Parathyroid adenoma (tissue), 2 donors: Measurements from ENCODE around the gene ALG10.
"Not testable (repeated sequence)": the region's sequence is repeated elsewhere in the genome, so short reads cannot be mapped to it uniquely, and the experiment has no call there.

Experiments
- H2AFZ ChIP-seq: fragments of 300-600 bp; sonication (generic); one replicate; pipeline ENCODE4 v1.7.0; 2017; ENCODE audit warnings: antibody characterized with exemption, mild to moderate bottlenecking
- H3K27ac ChIP-seq: fragments of 300-600 bp; sonication (generic); one replicate; pipeline ENCODE4 v1.7.0; 2017
- H3K27me3 ChIP-seq: fragments of 300-600 bp; sonication (generic); one replicate; pipeline ENCODE4 v1.7.0; 2017; ENCODE audit warnings: low read length; ENCODE audit not compliant: control insufficient read depth, insufficient read depth
- H3K36me3 ChIP-seq: fragments of 300-600 bp; sonication (generic); one replicate; pipeline ENCODE4 v1.7.0; 2017; ENCODE audit warnings: low read length; ENCODE audit not compliant: control insufficient read depth, insufficient read depth
- H3K4me1 ChIP-seq: fragments of 300-600 bp; sonication (generic); one replicate; pipeline ENCODE4 v1.7.0; 2017; ENCODE audit warnings: control low read depth
- H3K4me2 ChIP-seq: fragments of 300-600 bp; sonication (generic); one replicate; pipeline ENCODE4 v1.7.0; 2017; ENCODE audit warnings: low read length
- H3K4me3 ChIP-seq: fragments of 300-600 bp; sonication (generic); one replicate; pipeline ENCODE4 v1.7.0; 2017; ENCODE audit warnings: low read depth, low read length
- H3K79me2 ChIP-seq: fragments of 300-600 bp; sonication (generic); one replicate; pipeline ENCODE4 v1.7.0; 2017; ENCODE audit warnings: control low read depth
- H3K9ac ChIP-seq: fragments of 300-600 bp; sonication (generic); one replicate; pipeline ENCODE4 v1.7.0; 2017; ENCODE audit warnings: mild to moderate bottlenecking
- H3K9me3 ChIP-seq: fragments of 300-600 bp; sonication (generic); one replicate; pipeline ENCODE4 v1.7.0; 2017; ENCODE audit warnings: low read length; ENCODE audit not compliant: control insufficient read depth
- TF ChIP-seq, protein P1 (sequence below): fragments of 300-600 bp; sonication (generic); IDR thresholded peaks from one replicate; pipeline ENCODE4 v1.7.0; 2017; ENCODE audit warnings: antibody characterized with exemption, mild to moderate bottlenecking
- donor health status: primary hyperparathyroidism.

The ALG10 gene

DNA sequence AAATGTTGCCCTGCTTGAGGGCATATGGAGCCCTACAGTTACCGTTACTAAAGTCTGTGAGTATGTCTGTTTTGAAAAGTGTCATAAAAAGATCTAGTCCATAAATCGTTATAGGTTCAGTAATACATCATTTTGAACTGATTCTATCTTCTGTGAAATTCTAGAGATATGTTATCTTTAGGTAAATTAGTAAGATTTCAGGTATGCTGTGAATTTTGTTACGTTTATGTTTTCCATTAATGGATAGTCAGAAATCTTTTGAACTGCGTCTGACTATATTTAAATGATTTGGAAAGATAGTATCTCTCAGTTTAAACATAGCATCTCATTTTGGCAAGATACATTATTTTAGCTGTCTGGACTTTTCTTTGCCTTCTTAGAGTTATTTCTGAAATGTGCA lies 8.3 kb downstream of the ALG10 start:
- no peaks in the 10 kb centered on the region for H3K27me3 ChIP-seq
- H3K36me3 ChIP-seq: no peaks in the 10 kb centered on the region
- H3K79me2 ChIP-seq: no peaks in the 10 kb centered on the region
- no peak overlapping the region for H3K27ac ChIP-seq
- TF ChIP-seq, protein P1, sequence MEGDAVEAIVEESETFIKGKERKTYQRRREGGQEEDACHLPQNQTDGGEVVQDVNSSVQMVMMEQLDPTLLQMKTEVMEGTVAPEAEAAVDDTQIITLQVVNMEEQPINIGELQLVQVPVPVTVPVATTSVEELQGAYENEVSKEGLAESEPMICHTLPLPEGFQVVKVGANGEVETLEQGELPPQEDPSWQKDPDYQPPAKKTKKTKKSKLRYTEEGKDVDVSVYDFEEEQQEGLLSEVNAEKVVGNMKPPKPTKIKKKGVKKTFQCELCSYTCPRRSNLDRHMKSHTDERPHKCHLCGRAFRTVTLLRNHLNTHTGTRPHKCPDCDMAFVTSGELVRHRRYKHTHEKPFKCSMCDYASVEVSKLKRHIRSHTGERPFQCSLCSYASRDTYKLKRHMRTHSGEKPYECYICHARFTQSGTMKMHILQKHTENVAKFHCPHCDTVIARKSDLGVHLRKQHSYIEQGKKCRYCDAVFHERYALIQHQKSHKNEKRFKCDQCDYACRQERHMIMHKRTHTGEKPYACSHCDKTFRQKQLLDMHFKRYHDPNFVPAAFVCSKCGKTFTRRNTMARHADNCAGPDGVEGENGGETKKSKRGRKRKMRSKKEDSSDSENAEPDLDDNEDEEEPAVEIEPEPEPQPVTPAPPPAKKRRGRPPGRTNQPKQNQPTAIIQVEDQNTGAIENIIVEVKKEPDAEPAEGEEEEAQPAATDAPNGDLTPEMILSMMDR: no peak
- no peak overlapping the region for H3K4me2 ChIP-seq
- no peak overlapping the region for H2AFZ ChIP-seq
- H3K9ac ChIP-seq: no peak overlapping the region
- no peaks in the 10 kb centered on the region for H3K9me3 ChIP-seq
- H3K4me1 ChIP-seq: no peaks in the 10 kb centered on the region
- H3K4me3 ChIP-seq: no peak overlapping the region

DNA sequence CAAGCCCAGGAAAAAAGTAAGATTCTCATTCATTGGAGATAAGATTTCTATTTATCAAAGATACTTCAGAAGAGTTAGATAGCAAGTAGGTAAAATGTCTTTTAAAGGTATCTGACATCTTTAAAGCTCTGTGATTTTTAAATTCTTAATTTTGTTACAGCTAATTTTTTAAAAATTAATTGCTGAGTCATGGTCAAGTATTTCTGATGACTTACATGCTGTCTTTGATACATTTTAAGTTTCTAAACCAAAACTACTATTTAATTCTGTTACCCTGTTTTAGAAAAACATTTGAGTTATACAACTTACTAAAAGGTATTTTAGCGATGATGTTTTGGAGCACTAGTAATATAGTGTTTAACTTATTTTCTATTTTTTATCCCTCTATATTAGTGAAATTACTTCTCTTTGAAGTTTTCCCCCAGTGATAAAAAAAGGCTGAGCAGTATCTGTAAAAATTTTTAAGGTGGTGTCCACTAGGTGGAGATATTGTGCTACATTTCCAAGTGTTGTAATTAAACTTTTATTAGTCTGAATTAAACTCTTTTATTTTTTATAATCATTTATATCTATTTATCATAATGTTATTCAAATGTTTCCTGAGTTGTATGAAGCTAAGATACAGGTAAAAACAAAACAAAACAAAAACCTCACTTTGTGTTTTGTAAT lies 11.5 kb downstream of the ALG10 start:
- no peaks in the 10 kb centered on the region for H3K36me3 ChIP-seq
- H3K27me3 ChIP-seq: no peaks in the 10 kb centered on the region
- no peak overlapping the region for H3K4me2 ChIP-seq
- TF ChIP-seq, protein P1: peak; percentile 42
- no peaks in the 10 kb centered on the region for H3K9me3 ChIP-seq
- H3K4me1 ChIP-seq: no peaks in the 10 kb centered on the region
- no peak overlapping the region for H3K9ac ChIP-seq
- H2AFZ ChIP-seq: no peak overlapping the region
- no peaks in the 10 kb centered on the region for H3K79me2 ChIP-seq
- no peak overlapping the region for H3K4me3 ChIP-seq
- H3K27ac ChIP-seq: no peak overlapping the region

DNA sequence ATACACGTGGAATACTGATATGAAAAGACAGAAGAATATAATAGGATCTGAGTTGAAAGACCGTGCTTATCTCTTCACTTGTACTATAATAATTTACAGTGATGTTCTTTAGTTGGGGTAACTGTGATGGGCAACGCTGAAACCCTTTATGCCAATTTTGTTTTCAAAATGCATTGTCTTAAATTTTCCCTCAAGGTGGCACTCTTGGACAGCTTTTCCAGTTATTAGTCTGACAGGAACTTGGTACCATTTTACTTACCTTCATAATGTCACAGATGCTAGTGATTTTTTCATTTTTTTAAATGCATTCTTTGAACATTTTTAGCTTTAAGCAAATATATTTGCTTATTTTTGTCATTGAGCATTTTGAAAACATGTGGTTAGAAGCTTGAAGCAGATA lies 16.1 kb downstream of the ALG10 start:
- not testable (repeated sequence) for H3K4me1 ChIP-seq, H2AFZ ChIP-seq, H3K9me3 ChIP-seq, H3K27me3 ChIP-seq, H3K36me3 ChIP-seq, H3K79me2 ChIP-seq, H3K4me2 ChIP-seq, H3K27ac ChIP-seq, H3K9ac ChIP-seq, H3K4me3 ChIP-seq

DNA sequence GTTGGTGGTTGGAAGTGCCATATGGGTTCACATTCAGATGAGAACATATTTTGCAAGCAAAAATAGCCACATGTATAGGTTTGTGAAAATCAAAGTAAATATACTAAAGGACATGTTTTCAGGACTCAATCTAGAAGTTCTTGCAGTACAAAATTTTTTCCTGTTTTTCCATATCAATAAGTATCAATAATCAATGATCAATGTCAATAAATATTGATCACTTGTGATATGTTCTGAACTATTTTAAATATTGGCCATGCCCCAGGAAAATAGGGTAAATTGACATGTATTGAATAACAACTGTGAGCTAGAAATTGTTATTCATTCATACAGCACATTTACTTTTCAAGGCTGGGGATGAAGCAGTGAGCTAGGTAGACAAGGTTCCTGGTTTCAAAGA lies 24.3 kb downstream of the ALG10 start:
- TF ChIP-seq, protein P1: no peak
- H3K36me3 ChIP-seq: no peaks in the 10 kb centered on the region
- no peaks in the 10 kb centered on the region for H3K27me3 ChIP-seq
- no peak overlapping the region for H2AFZ ChIP-seq
- H3K79me2 ChIP-seq: no peaks in the 10 kb centered on the region
- no peak overlapping the region for H3K4me3 ChIP-seq
- no peak overlapping the region for H3K27ac ChIP-seq
- no peaks in the 10 kb centered on the region for H3K9me3 ChIP-seq
- no peaks in the 10 kb centered on the region for H3K4me1 ChIP-seq
- no peak overlapping the region for H3K9ac ChIP-seq
- H3K4me2 ChIP-seq: no peak overlapping the region

DNA sequence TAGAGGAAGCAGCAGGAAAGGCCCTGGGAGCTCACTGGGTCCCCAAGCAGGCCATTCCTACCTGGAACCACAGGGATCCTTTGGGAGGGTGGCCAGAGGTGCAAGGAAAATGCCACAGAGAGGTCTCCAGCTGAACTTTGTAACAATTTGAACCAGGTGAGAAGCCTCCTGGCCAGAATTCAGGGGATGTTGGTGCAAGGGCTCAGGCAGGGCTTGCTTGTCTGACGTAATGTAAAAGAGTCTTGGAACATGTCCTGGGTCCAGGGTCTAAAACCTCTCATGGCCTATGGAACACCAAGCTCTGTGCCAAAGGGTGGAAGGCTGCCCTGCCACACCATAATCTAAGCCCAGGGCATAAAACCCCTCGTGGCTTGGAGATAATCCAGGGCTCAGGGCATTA lies 25.6 kb downstream of the ALG10 start:
- H3K9me3 ChIP-seq, H3K79me2 ChIP-seq, H3K9ac ChIP-seq, H3K4me3 ChIP-seq, H3K27ac ChIP-seq, H3K4me2 ChIP-seq, H3K36me3 ChIP-seq, H3K27me3 ChIP-seq, H3K4me1 ChIP-seq, H2AFZ ChIP-seq: not testable (repeated sequence)

DNA sequence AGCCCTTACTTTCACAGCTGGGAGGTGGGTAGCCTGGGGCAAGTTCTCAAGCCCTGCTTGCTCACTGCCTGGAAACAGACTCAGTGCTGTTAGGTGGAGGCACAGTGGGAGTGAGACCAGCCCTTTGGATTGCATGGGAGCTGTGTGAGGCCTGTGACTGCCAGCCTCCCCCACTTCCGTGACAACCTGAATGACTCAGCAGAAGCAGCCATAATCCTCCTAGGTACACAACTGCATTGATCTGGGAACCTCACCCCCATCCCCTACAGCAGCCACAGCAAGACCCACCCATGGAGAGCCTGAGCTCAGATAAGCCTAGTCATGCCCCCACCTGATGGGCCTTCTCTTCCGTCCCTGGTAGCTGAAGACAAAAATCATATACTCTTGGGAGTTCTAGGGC lies 26.4 kb downstream of the ALG10 start:
- Histone ChIP-seq H3K27me3 (no peaks in the 10 kb centered on the region), H3K36me3 (no peaks in the 10 kb centered on the region), H3K4me1 (no peaks in the 10 kb centered on the region), H3K9ac (no peak overlapping the region), H3K27ac (no peak overlapping the region), H3K4me3 (no peak overlapping the region), H3K79me2 (no peaks in the 10 kb centered on the region), H3K9me3 (no peaks in the 10 kb centered on the region), H3K4me2 (no peak overlapping the region), H2AFZ (no peak overlapping the region)
- TF ChIP-seq, protein P1: no peak
